Posterior vena cava (tissue), 2 donors: ENCODE results near the gene ARSG. TPM values are rescaled to one million over a fixed set of nuclear protein-coding genes. Genes with fewer than 3 reads are reported as not detected.

Experiments used
- microRNA-seq, 2 donors: library from miRNA; unstranded; fragments of <30 nt; microRNA quantifications; one replicate each; pipeline ENCODE4 v1.2.0, GENCODE V29; 2020 to 2021; ENCODE audit warnings: borderline microRNAs expressed in 2 of 2
- total RNA-seq, 2 donors: library from RNA; stranded (reverse); fragmentation: NEBNext Ultra II Directional; extraction: Animal tissue kit (Norgen Biotek cat#: 25700); gene quantifications; one replicate each; pipeline ENCODE4 v1.2.1, GENCODE V29; 2021
- donor health status: DM: yes; HTN: yes; CAD: no.
- donor health status: DM: yes; HTN: yes; CAD: no.

ARSG gene
- total RNA-seq, 2 donors from 2014 or later: 5.7 to 7.5 TPM

Small RNA genes within 50 kb of the gene (microRNA-seq; reads per million reads assigned to microRNA genes)
- 0 reads per million in 2 donors for gene MIR635

Other genes starting within 250 kb of the ARSG start
- gene AMZ2, start 43.5 kb upstream of the ARSG start, total RNA-seq: 10 to 100 TPM; 43.4 to 58.9 TPM
- 1 to 10 TPM; 1.7 to 1.9 TPM for gene SLC16A6, start 368 bp upstream of the ARSG start, total RNA-seq
- gene WIPI1, start 166.0 kb downstream of the ARSG start, total RNA-seq: 10 to 100 TPM; 50.3 to 54.1 TPM
- 100 to 1,000 TPM; 236 to 271 TPM for gene PRKAR1A, start 220.9 kb downstream of the ARSG start, total RNA-seq